MG63 (cell line): ENCODE results near the gene CLPX. TPM values are rescaled to one million over a fixed set of nuclear protein-coding genes. Genes with fewer than 3 reads are reported as not detected.

Experiments used
- DNase-seq: peaks from one replicate; pipeline ENCODE4 v3.0.0-alpha.2; 2020
- H3K27me3 ChIP-seq: fragments of 250-450 bp; sonication (Bioruptor Pico); 2 replicates; pipeline ENCODE4 v1.5.1; 2020; ENCODE audit warnings: mild to moderate bottlenecking, moderate library complexity
- H3K36me3 ChIP-seq: fragments of 250-450 bp; sonication (Bioruptor Pico); 2 replicates; pipeline ENCODE4 v1.5.1; 2020; ENCODE audit warnings: mild to moderate bottlenecking, moderate library complexity
- H3K4me3 ChIP-seq: fragments of 250-450 bp; sonication (Bioruptor Pico); 2 replicates; pipeline ENCODE4 v1.5.1; 2020; ENCODE audit warnings: mild to moderate bottlenecking, moderate library complexity
- H3K9me3 ChIP-seq: fragments of 250-450 bp; sonication (Bioruptor Pico); 2 replicates; pipeline ENCODE4 v1.5.1; 2020; ENCODE audit warnings: mild to moderate bottlenecking, moderate library complexity
- total RNA-seq: library from RNA; depleted of rRNA; stranded (reverse); fragments of >200 nt; shearing (Covaris generic); gene quantifications from 2 replicates; pipeline ENCODE4 v1.2.3, GENCODE V29; 2014; ENCODE audit warnings: low replicate concordance

Gene CLPX
- total RNA-seq, 1 experiment from 2014 or later = 46.4 TPM

DNA sequence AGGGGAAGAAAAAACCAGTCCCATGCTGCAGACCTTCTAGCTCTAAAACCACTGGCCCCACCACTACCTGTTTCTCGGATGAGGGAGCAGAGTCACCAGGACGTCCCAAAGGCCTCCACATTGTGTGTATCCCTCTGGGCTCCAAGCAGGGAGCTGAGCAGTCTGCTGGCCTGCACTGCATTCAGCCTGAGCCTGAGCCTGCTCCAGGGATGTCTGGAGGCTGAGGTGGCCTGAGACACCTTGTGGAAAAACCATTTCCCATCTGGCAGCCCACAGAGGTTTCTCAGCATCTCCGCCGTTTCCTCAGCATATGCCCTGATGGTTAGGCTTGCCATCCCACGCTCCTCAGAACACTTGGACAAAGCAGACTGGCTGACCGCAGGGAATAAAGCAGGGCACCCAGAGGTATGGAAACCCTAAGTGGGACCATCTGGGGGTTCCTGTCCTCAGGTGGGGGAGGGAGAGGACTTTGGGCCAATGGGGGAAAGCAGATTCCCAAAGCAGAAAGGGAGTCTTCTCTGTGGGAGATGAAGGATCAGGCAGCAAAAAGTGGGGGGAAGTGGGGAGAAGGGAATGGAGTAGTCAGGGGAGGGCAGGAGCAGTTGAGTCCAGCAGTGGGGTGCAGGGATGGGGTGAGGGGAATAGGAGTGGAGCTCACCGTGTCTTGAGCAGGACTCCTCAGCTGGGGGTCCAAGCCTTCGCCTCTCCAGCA, 25.8 kb upstream of the CLPX start, which contains the start of gene CILP:
CILP (minus strand) TSS at position 704 of the 712 bp plus-strand sequence. CDS start 1,718 bp downstream, outside the sequence.
- no peaks in the 10 kb centered on the region for H3K27me3 ChIP-seq
- no peak within 1 kb of the TSS for H3K4me3 ChIP-seq
- no peaks in the 10 kb centered on the region for H3K36me3 ChIP-seq
- DNase-seq = no peak
- no peaks in the 10 kb centered on the region for H3K9me3 ChIP-seq

DNA sequence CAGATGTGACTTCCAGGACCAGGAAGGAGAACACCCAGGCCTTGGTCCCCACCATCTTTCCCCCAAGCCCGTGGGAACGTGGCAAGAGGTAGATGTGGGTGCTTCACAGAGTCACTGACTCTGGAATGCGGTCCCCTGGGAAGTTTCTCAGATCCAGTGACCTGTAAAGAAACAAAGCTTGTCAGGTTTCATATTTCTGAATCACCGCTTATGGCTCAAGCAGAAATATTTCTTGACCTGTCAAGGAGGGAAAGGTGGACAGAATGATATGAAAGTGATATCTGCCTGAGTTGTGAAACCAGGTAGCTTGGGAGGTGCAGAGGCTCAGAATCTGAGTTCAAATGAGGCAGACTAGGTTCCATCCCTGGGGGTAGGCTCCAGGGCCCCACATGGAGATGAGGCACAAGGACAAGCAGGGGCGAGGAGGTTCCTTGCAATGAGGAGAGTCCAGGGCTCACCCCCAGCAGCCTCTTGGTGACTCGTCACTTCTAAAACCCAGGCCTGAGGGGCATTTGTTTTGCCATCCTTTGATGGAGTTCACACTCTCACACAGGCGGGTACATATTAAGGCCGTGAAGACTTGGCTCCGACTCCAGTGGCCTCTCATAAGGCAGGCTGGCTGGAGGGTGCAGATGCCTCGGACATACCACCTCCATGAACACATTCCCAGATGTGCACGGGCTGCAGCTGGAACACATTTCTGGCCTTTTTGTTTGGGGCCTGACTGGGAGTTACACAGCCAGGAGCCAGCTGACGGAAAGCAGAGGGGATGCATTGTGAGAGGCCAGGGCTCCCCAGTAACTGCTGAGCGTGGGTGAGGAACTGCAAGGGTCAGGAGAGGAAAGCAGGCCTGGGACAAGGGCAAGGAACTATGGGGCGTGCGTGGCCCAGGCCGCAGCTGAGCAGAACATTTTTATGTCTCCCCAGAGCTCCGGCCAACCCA, 24.8 kb upstream of the CLPX start:
- no peaks in the 10 kb centered on the region for H3K36me3 ChIP-seq
- no peak for DNase-seq
- H3K9me3 ChIP-seq = no peaks in the 10 kb centered on the region
- H3K4me3 ChIP-seq = no peak overlapping the region
- no peaks in the 10 kb centered on the region for H3K27me3 ChIP-seq

DNA sequence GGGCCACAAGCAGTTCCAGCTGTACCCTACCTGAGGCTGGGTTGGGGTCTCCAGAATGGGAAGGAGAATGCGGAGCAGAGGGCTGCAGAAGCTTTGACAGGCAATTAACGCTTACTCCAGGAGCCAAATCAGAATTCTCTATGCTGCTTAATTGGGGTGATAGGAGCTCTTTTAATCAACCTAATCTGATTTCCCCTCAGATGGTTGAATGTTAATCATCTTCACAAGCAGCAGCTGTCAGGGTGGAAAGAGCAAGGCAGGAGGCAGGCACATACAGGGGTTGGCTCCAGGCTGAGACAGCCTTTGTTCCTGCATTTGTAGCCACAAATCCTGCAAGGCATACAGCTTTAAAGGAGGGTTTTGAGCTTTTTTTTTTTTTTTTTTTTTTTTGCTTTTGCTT, 23.5 kb upstream of the CLPX start:
- Histone ChIP-seq H3K27me3 (no peaks in the 10 kb centered on the region), H3K36me3 (no peaks in the 10 kb centered on the region), H3K4me3 (no peak overlapping the region), H3K9me3 (no peaks in the 10 kb centered on the region)
- DNase-seq = no peak

DNA sequence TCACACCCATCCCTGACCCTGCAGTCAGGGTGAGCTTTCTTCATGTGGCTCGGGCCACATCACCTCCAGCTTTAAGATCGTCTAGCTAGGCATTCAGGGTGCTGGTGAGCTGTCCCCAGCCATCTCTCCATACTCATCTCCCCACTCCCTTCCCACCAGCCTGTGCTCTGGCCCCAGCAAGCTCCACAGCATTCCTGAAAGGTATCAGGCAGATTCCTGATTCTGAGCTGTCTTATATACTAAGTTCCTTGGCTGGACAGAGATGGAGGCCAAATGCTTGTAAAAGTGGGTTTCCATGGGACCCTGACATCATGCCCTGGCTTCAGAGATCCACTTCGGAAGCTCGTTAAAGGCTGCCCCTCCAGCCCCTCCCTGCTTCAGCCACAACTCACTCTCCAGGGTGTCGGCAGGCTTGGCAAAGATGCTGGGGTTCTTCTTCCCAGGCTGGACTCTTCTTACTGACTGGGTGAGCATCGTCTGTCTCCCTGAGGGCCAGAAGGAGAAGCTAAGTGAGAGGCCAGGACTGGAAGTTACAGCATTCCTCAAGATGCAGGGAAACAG, 22.2 kb upstream of the CLPX start:
- no peaks in the 10 kb centered on the region for H3K36me3 ChIP-seq
- H3K27me3 ChIP-seq = no peaks in the 10 kb centered on the region
- no peaks in the 10 kb centered on the region for H3K9me3 ChIP-seq
- H3K4me3 ChIP-seq = no peak overlapping the region
- DNase-seq = no peak

DNA sequence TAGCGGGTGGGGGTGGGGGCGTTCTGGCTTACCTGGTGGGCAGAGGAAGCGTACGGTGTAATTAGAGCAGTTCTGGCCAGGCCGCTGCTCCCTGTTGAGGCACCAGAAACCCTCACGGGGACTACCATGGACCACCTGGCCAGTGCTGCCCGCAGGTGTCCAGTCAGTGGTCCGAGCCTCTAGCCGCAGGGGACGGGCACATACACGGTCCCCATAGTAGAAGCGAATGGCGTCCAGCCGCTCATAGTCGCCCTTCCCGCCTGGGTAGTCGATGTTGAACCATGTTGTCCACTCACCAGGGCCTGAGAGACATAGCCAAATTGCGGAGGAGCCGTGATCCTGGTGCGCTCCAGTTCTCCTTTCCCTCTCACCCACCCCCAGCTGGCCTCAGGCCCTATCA, 21.6 kb upstream of the CLPX start:
- Histone ChIP-seq H3K4me3 (no peak overlapping the region), H3K27me3 (no peaks in the 10 kb centered on the region), H3K36me3 (no peaks in the 10 kb centered on the region), H3K9me3 (no peaks in the 10 kb centered on the region)
- no peak for DNase-seq

DNA sequence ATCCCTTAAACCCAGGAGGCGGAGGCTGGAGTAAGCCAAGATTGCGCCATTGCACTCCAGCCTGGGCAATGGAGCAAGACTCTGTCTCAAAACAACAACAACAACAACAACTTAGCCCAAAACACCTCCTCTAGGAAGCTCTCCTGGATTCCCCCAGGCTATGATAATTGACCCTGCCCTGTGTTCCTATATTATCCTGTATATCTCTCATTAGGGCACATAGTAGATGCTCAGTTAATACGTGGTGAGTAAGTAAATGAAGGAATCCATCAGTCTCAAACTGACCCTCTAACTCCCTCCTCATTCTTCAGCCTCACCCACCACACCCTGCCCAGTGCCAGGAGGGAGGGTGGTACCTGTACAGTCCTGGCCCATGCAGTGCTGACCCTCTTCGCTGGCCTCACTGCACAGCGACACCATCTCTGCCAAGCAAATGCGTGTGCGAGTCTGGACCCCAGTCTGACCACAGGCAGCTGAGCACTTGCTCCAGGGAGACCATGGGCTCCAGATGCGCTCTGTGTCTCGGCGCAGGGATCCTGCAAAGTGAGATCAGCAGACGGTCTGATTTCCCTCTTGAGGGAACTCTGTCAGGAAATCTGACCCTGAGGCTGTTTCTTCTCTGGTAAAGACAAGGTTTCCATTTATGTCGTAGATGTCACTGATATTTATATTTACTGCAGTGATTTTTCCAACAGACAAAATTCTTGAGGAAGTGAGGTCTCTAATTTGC, 20.0 kb upstream of the CLPX start:
- H3K27me3 ChIP-seq = no peaks in the 10 kb centered on the region
- H3K36me3 ChIP-seq = no peaks in the 10 kb centered on the region
- no peak overlapping the region for H3K4me3 ChIP-seq
- H3K9me3 ChIP-seq = no peaks in the 10 kb centered on the region
- no peak for DNase-seq

DNA sequence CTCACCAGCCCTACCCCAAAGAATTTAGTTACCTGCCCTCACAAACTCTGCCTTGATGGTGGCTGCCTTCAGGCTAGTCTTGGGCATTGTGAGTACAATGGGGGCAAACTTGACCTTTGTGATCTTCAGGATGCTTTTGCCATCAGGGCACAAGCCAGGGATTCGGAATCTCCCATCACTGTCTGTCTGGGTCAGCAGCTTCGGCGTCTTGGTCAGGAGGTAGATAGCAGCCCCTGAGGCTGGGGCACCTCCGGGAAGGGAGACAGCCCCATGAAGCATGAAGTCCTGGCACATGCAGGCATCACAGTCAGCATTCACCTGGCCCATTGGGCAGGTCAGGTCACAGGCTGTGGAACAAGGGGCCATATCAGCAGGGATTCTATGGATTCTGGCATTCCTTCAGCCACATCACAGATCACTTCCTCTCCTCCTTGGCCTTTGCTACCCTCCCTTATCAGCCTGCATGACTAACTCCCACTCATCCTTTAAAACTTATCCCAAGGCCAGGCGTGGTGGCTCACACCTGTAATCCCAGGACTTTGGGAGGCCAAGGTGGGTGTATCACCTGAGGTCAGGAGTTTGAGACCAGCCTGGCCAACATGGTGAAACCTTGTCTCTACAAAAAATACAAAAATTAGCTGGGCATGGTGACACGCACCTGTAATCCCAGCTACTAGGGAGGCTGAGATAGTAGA, 19.2 kb upstream of the CLPX start:
- Histone ChIP-seq H3K36me3 (no peaks in the 10 kb centered on the region), H3K9me3 (no peaks in the 10 kb centered on the region), H3K27me3 (no peaks in the 10 kb centered on the region), H3K4me3 (no peak overlapping the region)
- DNase-seq = no peak

DNA sequence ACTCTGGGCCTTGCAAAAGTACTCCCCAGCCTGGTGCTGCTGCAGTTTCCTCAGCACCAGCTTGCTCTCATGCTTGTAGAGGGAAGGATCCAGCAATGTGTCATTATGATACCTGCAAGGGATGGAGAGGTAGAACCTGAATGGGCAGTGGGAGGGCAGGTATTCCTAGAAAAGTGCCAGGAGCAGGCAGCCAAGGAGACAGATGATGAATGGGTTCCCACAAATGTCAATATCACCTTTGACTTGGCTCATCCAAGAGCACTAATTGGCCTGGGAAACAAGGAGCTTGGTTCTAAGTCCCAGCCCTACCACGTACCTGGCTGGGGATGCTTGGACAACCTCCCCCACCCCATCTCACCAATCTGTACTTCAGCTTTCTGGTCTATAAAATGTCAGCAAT, 16.8 kb upstream of the CLPX start:
- Histone ChIP-seq H3K4me3 (no peak overlapping the region), H3K27me3 (no peaks in the 10 kb centered on the region), H3K9me3 (no peaks in the 10 kb centered on the region), H3K36me3 (no peaks in the 10 kb centered on the region)
- DNase-seq = no peak

DNA sequence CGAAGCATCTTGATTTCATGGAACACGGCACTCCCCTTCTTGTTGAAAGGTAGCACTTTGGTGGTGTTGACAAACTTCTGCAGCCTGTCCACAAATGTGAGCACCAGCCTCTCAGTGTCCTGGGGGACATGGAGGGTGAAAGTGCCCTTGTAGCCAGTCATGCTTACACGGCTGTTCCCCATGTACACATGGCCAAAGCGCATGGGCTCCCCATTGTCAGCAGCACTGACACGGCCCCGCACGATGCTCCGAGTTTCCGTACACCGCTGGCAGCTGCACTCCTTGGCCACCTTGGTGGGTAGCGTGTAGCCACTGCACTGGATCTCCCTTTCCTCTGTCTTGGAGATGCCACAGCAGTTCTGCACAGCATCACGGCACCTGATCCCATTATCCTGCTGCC, 13.4 kb upstream of the CLPX start:
- H3K27me3 ChIP-seq = no peaks in the 10 kb centered on the region
- DNase-seq = no peak
- H3K4me3 ChIP-seq = no peak overlapping the region
- H3K9me3 ChIP-seq = no peaks in the 10 kb centered on the region
- no peaks in the 10 kb centered on the region for H3K36me3 ChIP-seq

DNA sequence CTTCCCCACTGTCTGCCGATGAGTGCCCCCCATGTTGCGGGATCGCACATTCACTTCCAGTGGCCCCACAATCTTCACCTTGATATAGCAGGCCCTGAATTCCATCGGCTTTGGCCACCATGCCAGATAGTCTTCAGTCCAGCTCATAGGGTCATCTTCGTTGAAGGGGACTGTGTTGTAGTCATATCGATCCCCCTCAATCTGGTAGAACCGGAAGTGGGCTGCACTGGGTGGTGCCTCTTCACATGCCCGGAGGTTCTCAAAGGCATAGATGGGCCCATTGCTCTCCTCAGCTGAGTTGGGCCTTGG, 12.1 kb upstream of the CLPX start:
- Histone ChIP-seq H3K4me3 (no peak overlapping the region), H3K36me3 (no peaks in the 10 kb centered on the region), H3K27me3 (no peaks in the 10 kb centered on the region), H3K9me3 (no peaks in the 10 kb centered on the region)
- no peak for DNase-seq

DNA sequence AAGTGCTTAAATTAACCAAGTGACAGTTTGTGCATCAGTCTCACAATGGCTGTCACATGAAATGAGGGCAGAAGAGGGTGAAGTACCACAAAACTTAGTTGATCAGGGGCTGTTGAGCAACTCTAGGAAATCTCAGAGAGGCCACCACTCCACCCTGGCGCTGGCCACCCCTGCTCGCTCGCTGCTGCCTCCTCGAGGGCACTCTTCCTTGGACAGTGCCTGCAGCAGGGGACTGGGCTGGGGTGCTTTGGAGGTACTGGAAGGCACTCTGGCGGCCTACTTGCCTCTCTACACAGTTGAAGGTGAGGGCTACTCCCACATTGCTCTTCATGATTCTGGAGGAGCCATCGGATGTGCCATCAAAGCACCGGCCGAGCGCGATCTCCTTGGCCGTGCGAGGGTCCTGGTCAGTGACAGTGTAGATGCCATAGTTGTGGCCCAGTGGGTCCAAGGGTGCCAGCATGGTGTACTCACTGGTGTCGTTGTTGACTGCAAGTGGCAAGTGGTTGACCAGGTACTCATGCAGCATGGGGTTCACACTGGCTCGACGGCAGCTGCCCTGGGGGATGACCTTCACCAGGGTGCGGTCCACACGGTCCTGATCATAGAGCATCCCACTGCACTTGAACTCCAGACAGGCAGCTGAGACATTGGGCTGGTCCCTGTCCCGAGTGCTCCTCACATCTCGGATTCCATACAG, 11.6 kb upstream of the CLPX start:
- no peak for DNase-seq
- no peaks in the 10 kb centered on the region for H3K27me3 ChIP-seq
- H3K9me3 ChIP-seq = no peaks in the 10 kb centered on the region
- no peak overlapping the region for H3K4me3 ChIP-seq
- no peaks in the 10 kb centered on the region for H3K36me3 ChIP-seq

DNA sequence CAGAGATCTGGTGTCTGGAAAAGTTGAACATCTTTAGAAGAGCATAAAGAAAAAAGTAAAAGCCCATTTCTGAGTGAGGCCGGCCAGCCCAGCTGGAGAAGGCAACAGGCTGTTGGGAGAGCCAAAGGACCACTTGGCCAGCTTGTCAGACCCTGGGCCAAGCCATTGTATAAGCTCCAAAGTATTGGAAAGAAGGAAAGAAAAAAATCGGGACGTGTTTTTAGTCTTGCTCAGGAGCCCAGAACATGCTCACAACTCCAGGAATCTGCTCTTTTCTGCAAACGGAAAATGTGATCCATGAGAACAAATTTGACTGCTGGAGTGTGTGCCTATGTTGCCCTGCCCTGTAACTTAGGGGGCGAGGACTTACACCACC, 10.4 kb upstream of the CLPX start:
- Histone ChIP-seq H3K4me3 (no peak overlapping the region), H3K36me3 (no peaks in the 10 kb centered on the region), H3K9me3 (no peaks in the 10 kb centered on the region), H3K27me3 (no peaks in the 10 kb centered on the region)
- DNase-seq = no peak

DNA sequence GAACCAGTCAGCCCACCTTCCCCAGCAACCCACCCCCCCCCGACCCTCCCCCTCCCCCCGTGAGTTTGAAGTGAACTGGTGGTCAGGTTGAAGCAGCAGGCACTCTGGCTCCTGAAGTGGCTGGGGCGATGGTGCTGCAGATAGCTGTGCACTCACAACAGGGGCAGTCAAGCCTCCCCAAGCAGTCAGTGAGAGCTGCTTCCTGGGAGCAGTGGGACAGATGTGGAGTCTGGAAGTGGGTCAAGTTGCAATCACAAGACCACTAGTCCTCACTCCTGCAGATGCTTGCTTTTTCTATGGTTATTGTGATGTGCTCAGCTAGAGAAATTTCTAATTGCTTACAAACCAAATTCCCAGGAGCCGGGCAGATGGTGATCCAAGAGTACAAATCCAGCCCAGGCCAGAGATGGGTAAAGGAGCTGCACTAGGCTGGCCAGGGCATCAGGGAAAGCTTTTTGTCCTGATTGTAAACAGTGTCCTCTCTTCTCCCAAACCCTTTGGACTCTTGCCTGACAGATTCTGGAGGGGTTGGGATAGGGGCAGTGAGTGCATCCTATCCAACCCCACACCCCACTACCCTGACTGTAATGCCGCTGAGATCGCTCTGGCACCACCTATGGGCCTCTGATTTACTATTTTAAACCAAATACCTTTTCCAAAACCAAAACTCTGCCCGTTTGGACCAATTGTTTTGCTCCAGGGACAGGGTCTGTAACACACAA, 9.8 kb upstream of the CLPX start:
- Histone ChIP-seq H3K4me3 (no peak overlapping the region), H3K36me3 (no peaks in the 10 kb centered on the region), H3K9me3 (no peaks in the 10 kb centered on the region), H3K27me3 (no peaks in the 10 kb centered on the region)
- DNase-seq = no peak

DNA sequence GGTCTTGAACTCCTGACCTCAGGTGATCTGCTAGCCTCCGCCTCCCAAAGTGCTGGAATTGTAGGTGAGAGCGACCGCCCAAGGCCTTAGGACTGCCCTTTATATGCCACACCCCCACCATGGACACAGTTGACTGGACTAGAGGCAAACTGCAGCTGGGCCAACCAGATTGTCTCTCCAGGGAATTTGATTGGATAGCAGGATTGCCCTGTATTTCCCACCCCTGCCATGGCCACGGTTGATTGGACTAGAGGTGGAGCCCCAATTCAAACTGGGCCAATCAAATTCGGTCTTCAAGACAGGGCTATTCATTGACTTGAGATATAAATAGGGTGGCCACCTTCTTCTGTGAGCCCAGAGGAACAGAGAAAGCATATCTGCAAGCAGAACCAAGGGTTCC, 6.9 kb upstream of the CLPX start:
- H3K27me3 ChIP-seq = no peaks in the 10 kb centered on the region
- DNase-seq = peak; percentile 32
- no peaks in the 10 kb centered on the region for H3K9me3 ChIP-seq
- H3K4me3 ChIP-seq = no peak overlapping the region
- no peaks in the 10 kb centered on the region for H3K36me3 ChIP-seq

DNA sequence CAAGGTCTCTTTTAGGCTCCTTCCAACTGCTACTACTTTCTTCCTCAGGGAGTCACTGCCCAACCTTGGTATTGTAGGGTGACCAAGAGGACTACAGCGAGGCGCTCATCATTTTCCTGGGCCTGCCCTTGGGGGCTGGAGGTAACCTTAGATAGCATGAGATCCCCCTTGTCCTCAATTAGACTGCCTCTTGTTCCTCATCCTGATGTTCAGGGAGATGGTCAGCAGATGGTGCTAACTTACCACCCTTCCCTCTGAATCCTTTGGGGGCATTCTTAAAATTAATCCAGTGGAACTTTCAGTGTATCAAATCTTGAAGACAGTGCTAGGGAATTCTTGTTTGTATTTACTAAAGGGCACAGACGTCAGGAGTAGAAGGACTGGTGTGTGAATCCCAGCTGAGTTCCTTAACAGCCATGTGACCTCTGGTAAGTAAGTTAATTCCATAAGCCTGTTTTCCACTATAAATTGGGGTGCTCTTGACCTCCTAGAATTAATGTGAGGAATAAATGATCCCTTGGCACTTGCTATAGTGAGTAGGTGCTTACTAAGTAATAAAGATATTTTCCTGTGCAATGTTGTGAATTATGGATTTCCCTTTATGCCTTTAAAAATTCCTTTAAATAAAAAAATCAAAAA, 4.1 kb upstream of the CLPX start:
- Histone ChIP-seq H3K9me3 (no peaks in the 10 kb centered on the region), H3K4me3 (no peak overlapping the region), H3K36me3 (no peaks in the 10 kb centered on the region)

More for the DNA sequence above, 4.1 kb upstream of the CLPX start:
- peak; percentile 17 for DNase-seq
- H3K27me3 ChIP-seq = no peaks in the 10 kb centered on the region
